ENCODE measurements around the gene DPH2. TPM values are rescaled to one million over a fixed set of nuclear protein-coding genes. Genes with fewer than 3 reads are reported as not detected.

Gene DPH2
- total RNA-seq, 1 donor from 2014 or later, result 15.2 TPM

GRCh38 chr1:43936431-43937151, 33.2 kb upstream of the DPH2 start:
- Histone ChIP-seq H3K9me3 (no peaks in the 10 kb centered on the region), H3K4me3 (peak overlapping the region; percentile 32 to 61), H3K36me3 (no peaks in the 10 kb centered on the region), H3K27ac (no peak overlapping the region), H3K27me3 (no peaks in the 10 kb centered on the region), H3K4me1 (peaks cover 54% of the 10 kb centered on the region)
- intact Hi-C loops (cut with DNase I), result no loop called here
- TF ChIP-seq POLR2A (IDR thresholded peaks at IDR 0.05), result no peak
- TF ChIP-seq CTCF (IDR thresholded peaks at IDR 0.05), result no peak
- TF ChIP-seq POLR2AphosphoS5 (IDR thresholded peaks at IDR 0.05; ENCODE audit: insufficient read depth in 1 of 2, low read depth in 1 of 2), result no peak
- DNase-seq (ENCODE audit: extremely low spot score in 2 of 2), result no peak

- H3K36me3 ChIP-seq, result no peaks in the 10 kb centered on the region
- H3K27me3 ChIP-seq, result no peaks in the 10 kb centered on the region
- H3K4me1 ChIP-seq, result peaks cover 54% of the 10 kb centered on the region
- H3K4me3 ChIP-seq, result no peak overlapping the region
- intact Hi-C loops (cut with DNase I), result no loop called here
- TF ChIP-seq POLR2A (IDR thresholded peaks at IDR 0.05), result no peak
- TF ChIP-seq CTCF (IDR thresholded peaks at IDR 0.05), result no peak
- no peak for TF ChIP-seq POLR2AphosphoS5 (IDR thresholded peaks at IDR 0.05; ENCODE audit: insufficient read depth in 1 of 2, low read depth in 1 of 2)
- DNase-seq (ENCODE audit: extremely low spot score in 2 of 2), result no peak
- no peaks in the 10 kb centered on the region for H3K9me3 ChIP-seq
- H3K27ac ChIP-seq, result no peak overlapping the region
Measured at GRCh38 chr1:43937179-43937865, 32.5 kb upstream of the DPH2 start.

GRCh38 chr1:43938383-43938782, 31.4 kb upstream of the DPH2 start:
- Histone ChIP-seq H3K4me1 (peaks cover 45% of the 10 kb centered on the region), H3K4me3 (no peak overlapping the region), H3K27ac (no peak overlapping the region), H3K27me3 (no peaks in the 10 kb centered on the region), H3K9me3 (no peaks in the 10 kb centered on the region), H3K36me3 (no peaks in the 10 kb centered on the region)
- no peak for DNase-seq (ENCODE audit: extremely low spot score in 2 of 2)
- intact Hi-C loops (cut with DNase I), result no loop called here
- TF ChIP-seq POLR2AphosphoS5 (IDR thresholded peaks at IDR 0.05; ENCODE audit: insufficient read depth in 1 of 2, low read depth in 1 of 2) (no peak), CTCF (IDR thresholded peaks at IDR 0.05) (no peak), POLR2A (IDR thresholded peaks at IDR 0.05) (no peak)

GRCh38 chr1:43938892-43939587, 30.8 kb upstream of the DPH2 start:
- no peaks in the 10 kb centered on the region for H3K27me3 ChIP-seq
- TF ChIP-seq POLR2AphosphoS5 (IDR thresholded peaks at IDR 0.05; ENCODE audit: insufficient read depth in 1 of 2, low read depth in 1 of 2), result no peak
- no peak for TF ChIP-seq POLR2A (IDR thresholded peaks at IDR 0.05)
- TF ChIP-seq CTCF (IDR thresholded peaks at IDR 0.05), result no peak
- no peak overlapping the region for H3K27ac ChIP-seq
- H3K9me3 ChIP-seq, result no peaks in the 10 kb centered on the region
- DNase-seq (ENCODE audit: extremely low spot score in 2 of 2), result no peak
- H3K36me3 ChIP-seq, result no peaks in the 10 kb centered on the region
- intact Hi-C loops (cut with DNase I), result no loop called here
- no peak overlapping the region for H3K4me3 ChIP-seq
- H3K4me1 ChIP-seq, result peaks cover 38% of the 10 kb centered on the region
